HG03135 (cell line): ENCODE measurements around the gene YES1.
"Not testable (repeated sequence)": the region's sequence is repeated elsewhere in the genome, so short reads cannot be mapped to it uniquely, and the experiment has no call there.

Experiments used
- ATAC-seq: cut with Tn5 transposase; IDR thresholded peaks from one replicate; pipeline ENCODE4 v1.9.1; 2021; ENCODE audit warnings: mild to moderate bottlenecking, moderate library complexity; ENCODE audit not compliant: unreplicated experiment

Gene YES1

GRCh38 chr18:824179-824578 is 12.1 kb upstream of the YES1 start:
- no peak for ATAC-seq

GRCh38 chr18:820591-821165 is 8.6 kb upstream of the YES1 start:
- no peak for ATAC-seq

- no peak for ATAC-seq
Measured at GRCh38 chr18:816869-817268, 4.8 kb upstream of the YES1 start.

GRCh38 chr18:816088-816653 is 4.1 kb upstream of the YES1 start:
- no peak for ATAC-seq

GRCh38 chr18:815353-815752 is 3.3 kb upstream of the YES1 start:
- no peak for ATAC-seq

- no peak for ATAC-seq
Measured at GRCh38 chr18:814300-815084, 2.5 kb upstream of the YES1 start.

GRCh38 chr18:813172-814071 is 1.4 kb upstream of the YES1 start:
- ATAC-seq = no peak

- peak; percentile 46 for ATAC-seq
Measured at GRCh38 chr18:812376-813171, 532 bp upstream of the YES1 start.

- ATAC-seq = peak; percentile 6
Measured at GRCh38 chr18:811182-811891, 705 bp downstream of the YES1 start.

GRCh38 chr18:809985-810642 is 1.9 kb downstream of the YES1 start:
- ATAC-seq = peak; percentile 34

GRCh38 chr18:809228-809627 is 2.8 kb downstream of the YES1 start:
- ATAC-seq = not testable (repeated sequence)

GRCh38 chr18:808502-808901 is 3.5 kb downstream of the YES1 start:
- no peak for ATAC-seq

GRCh38 chr18:808086-808485 is 4.0 kb downstream of the YES1 start:
- no peak for ATAC-seq

- ATAC-seq = peak; percentile 27
Measured at GRCh38 chr18:805755-806110, 6.3 kb downstream of the YES1 start.

- peak; percentile 47 for ATAC-seq
Measured at GRCh38 chr18:805008-805754, 6.9 kb downstream of the YES1 start.

- no peak for ATAC-seq
Measured at GRCh38 chr18:801137-801536, 10.9 kb downstream of the YES1 start.

GRCh38 chr18:799943-800342 is 12.1 kb downstream of the YES1 start:
- no peak for ATAC-seq

- not testable (repeated sequence) for ATAC-seq
Measured at GRCh38 chr18:795383-795782, 16.7 kb downstream of the YES1 start.

GRCh38 chr18:789397-789796 is 22.6 kb downstream of the YES1 start:
- no peak for ATAC-seq
